COR-L47 (cell line): ENCODE results near the gene THRB.

ENCODE experiments used
- DNase-seq: peaks from one replicate; lab custom pipeline; 2025; lab: John Stamatoyannopoulos, UW

The THRB gene

GRCh38 chr3:24264011-24264410 lies 230.6 kb downstream of the THRB start:
- DNase-seq, result no peak

- DNase-seq, result peak; percentile 15
Observed at GRCh38 chr3:24263069-24263668, 231.5 kb downstream of the THRB start.

- DNase-seq, result no peak
Observed at GRCh38 chr3:24261521-24261920, 233.1 kb downstream of the THRB start.

GRCh38 chr3:24259901-24260512 lies 234.6 kb downstream of the THRB start:
- DNase-seq, result no peak

GRCh38 chr3:24258727-24259600 lies 235.7 kb downstream of the THRB start:
- DNase-seq, result no peak

- DNase-seq, result no peak
Observed at GRCh38 chr3:24258260-24258659, 236.4 kb downstream of the THRB start.

GRCh38 chr3:24255414-24255813 lies 239.2 kb downstream of the THRB start:
- DNase-seq, result no peak

- DNase-seq, result no peak
Observed at GRCh38 chr3:24254649-24255048, 240.0 kb downstream of the THRB start.

- no peak for DNase-seq
Observed at GRCh38 chr3:24253336-24253735, 241.3 kb downstream of the THRB start.

- no peak for DNase-seq
Observed at GRCh38 chr3:24249523-24249922, 245.1 kb downstream of the THRB start.

- no peak for DNase-seq
Observed at GRCh38 chr3:24245056-24245455, 249.6 kb downstream of the THRB start.

- DNase-seq, result no peak
Observed at GRCh38 chr3:24244491-24244890, 250.2 kb downstream of the THRB start.

GRCh38 chr3:24242012-24242698 lies 252.5 kb downstream of the THRB start:
- peak; percentile 49 for DNase-seq

- no peak for DNase-seq
Observed at GRCh38 chr3:24240306-24240705, 254.3 kb downstream of the THRB start.

GRCh38 chr3:24237971-24238706 lies 256.5 kb downstream of the THRB start:
- DNase-seq, result peak; percentile 13

GRCh38 chr3:24235121-24235520 lies 259.5 kb downstream of the THRB start:
- DNase-seq, result no peak

- DNase-seq, result no peak
Observed at GRCh38 chr3:24232784-24233183, 261.9 kb downstream of the THRB start.

- no peak for DNase-seq
Observed at GRCh38 chr3:24229468-24230221, 265.0 kb downstream of the THRB start.

GRCh38 chr3:24227635-24228034 lies 267.0 kb downstream of the THRB start:
- DNase-seq, result no peak

GRCh38 chr3:24226397-24226796 lies 268.3 kb downstream of the THRB start:
- no peak for DNase-seq

- DNase-seq, result no peak
Observed at GRCh38 chr3:24225385-24225950, 269.2 kb downstream of the THRB start.
